Measurements from ENCODE around the gene LCE5A.

The LCE5A gene

DNA sequence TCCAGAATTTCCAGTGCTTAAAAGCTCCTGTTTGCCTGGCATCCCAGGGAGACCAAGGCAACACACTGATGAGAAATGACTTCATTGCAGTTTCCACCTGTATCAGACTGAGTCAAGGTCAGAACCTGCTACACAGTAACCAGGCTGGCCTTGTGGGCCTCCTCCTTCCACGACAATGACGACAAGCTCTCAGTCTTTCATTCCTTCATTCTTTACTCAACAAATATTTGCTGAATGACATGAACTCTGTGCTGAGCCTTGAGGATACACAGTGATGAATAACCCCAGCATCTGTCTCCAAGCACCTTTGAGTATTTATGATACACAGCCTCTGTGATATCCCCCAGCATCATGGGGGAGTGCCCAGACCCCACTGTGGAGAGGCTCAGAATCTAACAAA lies 8.9 kb upstream of the LCE5A start:
- Histone ChIP-seq H2BK12ac (ENCODE audit: low read length in 2 of 2) (no peak overlapping the region), H2AK5ac (ENCODE audit: low read length, severe bottlenecking) (no peak overlapping the region), H3K4me3 (ENCODE audit: insufficient read depth in 1 of 2, low read depth in 1 of 2, low read length in 2 of 2) (no peak overlapping the region), H2BK120ac (ENCODE audit: low read depth, low read length) (no peak overlapping the region), H4K8ac (ENCODE audit: low read length) (no peak overlapping the region), H2AFZ (ENCODE audit: low read depth, low read length) (no peak overlapping the region), H3K9ac (ENCODE audit: low read length) (no peak overlapping the region), H3K9me3 (ENCODE audit: control insufficient read depth, low read length) (no peaks in the 10 kb centered on the region), H2BK5ac (ENCODE audit: low read depth, low read length, poor library complexity, severe bottlenecking) (no peak overlapping the region), H4K91ac (ENCODE audit: low read length) (no peak overlapping the region), H3K23ac (ENCODE audit: low read length in 2 of 2) (no peak overlapping the region), H3K14ac (ENCODE audit: low read length in 2 of 2) (no peak overlapping the region), H2BK15ac (ENCODE audit: low read depth, poor library complexity, severe bottlenecking) (no peak overlapping the region), H3K27me3 (ENCODE audit: control insufficient read depth in 1 of 2, insufficient read depth in 1 of 2, low read length in 2 of 2) (peaks cover 0 to 13% of the 10 kb centered on the region in 2 experiments), H3K4me2 (ENCODE audit: low read length, poor library complexity, severe bottlenecking) (no peak overlapping the region), H3K4ac (ENCODE audit: low read depth in 1 of 2, low read length in 2 of 2) (no peak overlapping the region), H3K4me1 (ENCODE audit: control insufficient read depth, insufficient read depth, low read depth, low read length) (no peaks in the 10 kb centered on the region), H3K79me1 (replicated peaks; ENCODE audit: low read length, poor library complexity, severe bottlenecking) (no peaks in the 10 kb centered on the region), H3K27ac (ENCODE audit: low read length, poor library complexity, severe bottlenecking) (no peak overlapping the region), H3K18ac (ENCODE audit: low read depth in 1 of 2, low read length in 2 of 2) (no peak overlapping the region), H3K36me3 (ENCODE audit: control insufficient read depth in 1 of 2, insufficient read depth in 2 of 2, low read depth in 1 of 2, low read length in 2 of 2) (no peaks in the 10 kb centered on the region)
- 21% methylated on average over 2 of the region's 2 CpGs for WGBS
- DNase-seq = no peak

DNA sequence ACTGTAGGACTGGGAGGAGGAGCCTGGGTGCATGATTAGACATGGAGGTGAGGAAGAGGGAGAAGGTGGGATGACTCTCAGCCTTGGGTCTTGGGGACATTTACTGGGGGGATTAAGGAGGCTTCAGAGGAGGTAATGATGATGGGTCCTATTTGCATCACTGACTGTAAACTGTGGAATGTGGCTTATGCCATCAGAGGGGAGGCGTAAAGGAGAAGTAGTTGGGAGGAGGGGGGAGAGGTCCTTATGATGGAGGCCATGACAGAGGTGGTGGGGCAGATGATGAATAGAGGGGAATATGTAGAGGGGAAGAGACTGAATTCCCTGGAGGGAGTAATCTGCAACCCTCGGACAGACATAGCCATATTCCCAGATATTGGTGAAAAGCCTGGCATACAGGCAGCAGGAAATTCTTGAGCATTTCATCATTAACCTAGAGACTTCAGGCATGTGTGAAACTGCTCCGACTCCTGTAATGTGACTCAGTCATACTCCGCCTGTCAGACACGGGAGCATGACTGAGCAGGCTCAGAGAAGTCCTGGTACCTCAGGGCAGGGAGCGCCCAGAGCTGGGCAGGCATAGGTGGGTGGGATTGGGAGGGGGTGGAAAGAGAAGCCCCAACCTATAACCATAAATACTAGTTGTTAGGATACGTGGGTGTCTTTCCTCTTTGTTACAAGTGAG lies 8.0 kb upstream of the LCE5A start:
- WGBS = 86% methylated on average over 5 of the region's 7 CpGs
- no peaks in the 10 kb centered on the region for H3K4me1 ChIP-seq (ENCODE audit: control insufficient read depth, insufficient read depth, low read depth, low read length)
- H3K27me3 ChIP-seq (ENCODE audit: control insufficient read depth in 1 of 2, insufficient read depth in 1 of 2, low read length in 2 of 2) = peaks cover 0 to 21% of the 10 kb centered on the region in 2 experiments

DNA sequence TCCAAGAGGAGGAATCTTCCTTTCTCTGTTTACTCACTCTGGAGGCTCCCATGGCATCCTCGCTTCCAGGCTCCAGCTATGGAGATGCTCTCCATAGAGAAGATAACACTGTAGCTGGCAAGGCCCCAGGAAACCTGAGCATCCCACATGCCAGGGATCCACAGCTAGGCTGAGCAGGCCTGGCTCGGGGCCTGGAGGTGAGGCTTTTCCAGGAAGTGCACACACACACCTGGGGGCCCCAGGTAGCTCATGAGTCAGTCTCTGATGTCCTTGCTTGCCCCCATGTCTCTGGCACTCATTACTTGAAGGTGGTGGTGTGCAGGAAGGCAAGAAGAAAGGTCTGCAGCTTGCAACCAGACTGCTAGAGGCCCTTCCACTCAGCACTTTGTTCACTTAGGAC lies 5.5 kb upstream of the LCE5A start:
- Histone ChIP-seq H3K9me3 (ENCODE audit: control insufficient read depth, low read length) (no peaks in the 10 kb centered on the region), H3K4me1 (ENCODE audit: control insufficient read depth, insufficient read depth, low read depth, low read length) (no peaks in the 10 kb centered on the region), H4K91ac (ENCODE audit: low read length) (no peak overlapping the region), H2AFZ (ENCODE audit: low read depth, low read length) (no peak overlapping the region), H3K4me3 (ENCODE audit: insufficient read depth in 1 of 2, low read depth in 1 of 2, low read length in 2 of 2) (no peak overlapping the region), H3K27me3 (ENCODE audit: control insufficient read depth in 1 of 2, insufficient read depth in 1 of 2, low read length in 2 of 2) (peaks cover 0 to 35% of the 10 kb centered on the region in 2 experiments), H3K9ac (ENCODE audit: low read length) (no peak overlapping the region), H3K14ac (ENCODE audit: low read length in 2 of 2) (no peak overlapping the region), H3K4me2 (ENCODE audit: low read length, poor library complexity, severe bottlenecking) (no peak overlapping the region), H2AK5ac (ENCODE audit: low read length, severe bottlenecking) (no peak overlapping the region), H3K4ac (ENCODE audit: low read depth in 1 of 2, low read length in 2 of 2) (no peak overlapping the region), H2BK15ac (ENCODE audit: low read depth, poor library complexity, severe bottlenecking) (no peak overlapping the region), H2BK5ac (ENCODE audit: low read depth, low read length, poor library complexity, severe bottlenecking) (no peak overlapping the region), H3K18ac (ENCODE audit: low read depth in 1 of 2, low read length in 2 of 2) (no peak overlapping the region), H2BK120ac (ENCODE audit: low read depth, low read length) (no peak overlapping the region), H3K27ac (ENCODE audit: low read length, poor library complexity, severe bottlenecking) (no peak overlapping the region), H3K79me1 (replicated peaks; ENCODE audit: low read length, poor library complexity, severe bottlenecking) (no peaks in the 10 kb centered on the region), H3K23ac (ENCODE audit: low read length in 2 of 2) (no peak overlapping the region), H3K36me3 (ENCODE audit: control insufficient read depth in 1 of 2, insufficient read depth in 2 of 2, low read depth in 1 of 2, low read length in 2 of 2) (no peaks in the 10 kb centered on the region), H4K8ac (ENCODE audit: low read length) (no peak overlapping the region), H2BK12ac (ENCODE audit: low read length in 2 of 2) (no peak overlapping the region)
- 47% methylated on average over 2 of the region's 2 CpGs for WGBS
- no peak for DNase-seq

More for the DNA sequence above, 8.0 kb upstream of the LCE5A start:
- no peak overlapping the region for H3K4me2 ChIP-seq (ENCODE audit: low read length, poor library complexity, severe bottlenecking)
- DNase-seq = no peak
- no peak overlapping the region for H2AK5ac ChIP-seq (ENCODE audit: low read length, severe bottlenecking)
- H3K36me3 ChIP-seq (ENCODE audit: control insufficient read depth in 1 of 2, insufficient read depth in 2 of 2, low read depth in 1 of 2, low read length in 2 of 2) = no peaks in the 10 kb centered on the region
- H4K91ac ChIP-seq (ENCODE audit: low read length) = no peak overlapping the region
- no peak overlapping the region for H3K27ac ChIP-seq (ENCODE audit: low read length, poor library complexity, severe bottlenecking)
- H2BK12ac ChIP-seq (ENCODE audit: low read length in 2 of 2) = no peak overlapping the region
- H2BK120ac ChIP-seq (ENCODE audit: low read depth, low read length) = no peak overlapping the region
- no peaks in the 10 kb centered on the region for H3K9me3 ChIP-seq (ENCODE audit: control insufficient read depth, low read length)
- no peak overlapping the region for H3K4me3 ChIP-seq (ENCODE audit: insufficient read depth in 1 of 2, low read depth in 1 of 2, low read length in 2 of 2)
- no peak overlapping the region for H3K23ac ChIP-seq (ENCODE audit: low read length in 2 of 2)
- no peak overlapping the region for H4K8ac ChIP-seq (ENCODE audit: low read length)
- no peak overlapping the region for H3K14ac ChIP-seq (ENCODE audit: low read length in 2 of 2)
- H3K79me1 ChIP-seq (replicated peaks; ENCODE audit: low read length, poor library complexity, severe bottlenecking) = no peaks in the 10 kb centered on the region
- no peak overlapping the region for H3K4ac ChIP-seq (ENCODE audit: low read depth in 1 of 2, low read length in 2 of 2)
- H3K9ac ChIP-seq (ENCODE audit: low read length) = no peak overlapping the region
- H2BK5ac ChIP-seq (ENCODE audit: low read depth, low read length, poor library complexity, severe bottlenecking) = no peak overlapping the region
- no peak overlapping the region for H2BK15ac ChIP-seq (ENCODE audit: low read depth, poor library complexity, severe bottlenecking)
- no peak overlapping the region for H3K18ac ChIP-seq (ENCODE audit: low read depth in 1 of 2, low read length in 2 of 2)
- H2AFZ ChIP-seq (ENCODE audit: low read depth, low read length) = no peak overlapping the region

DNA sequence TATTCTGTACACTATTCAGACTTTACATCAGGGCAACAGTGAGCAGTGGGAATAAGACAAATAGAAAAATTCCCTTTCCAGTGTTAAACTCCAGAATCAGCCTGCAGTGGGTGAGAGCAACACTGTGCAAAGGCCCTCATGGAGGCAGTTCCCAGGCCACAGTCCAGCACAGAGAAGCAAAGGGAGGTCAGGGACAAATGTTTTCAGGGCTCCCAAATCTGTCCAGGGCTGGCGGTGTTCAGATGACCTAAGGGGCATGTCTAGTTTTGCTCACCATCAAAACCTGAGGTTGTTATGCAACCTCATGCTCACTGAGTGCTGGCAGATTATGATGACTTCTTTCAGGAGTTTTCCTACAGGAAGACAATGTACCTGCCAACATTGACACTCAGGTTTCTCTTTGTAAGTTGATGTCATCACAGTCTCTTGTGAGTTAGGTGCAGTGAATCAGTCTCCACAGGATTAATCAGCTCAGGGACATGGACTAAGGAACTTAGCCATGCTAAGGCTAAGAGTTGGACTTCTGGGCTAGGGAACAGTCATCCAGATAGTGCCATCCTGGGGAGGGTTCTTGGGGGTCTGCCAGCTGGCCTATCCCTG lies 3.6 kb upstream of the LCE5A start:
- Histone ChIP-seq H3K9ac (ENCODE audit: low read length) (no peak overlapping the region), H2AK5ac (ENCODE audit: low read length, severe bottlenecking) (no peak overlapping the region), H2BK15ac (ENCODE audit: low read depth, poor library complexity, severe bottlenecking) (no peak overlapping the region)

More for the DNA sequence above, 3.6 kb upstream of the LCE5A start:
- Histone ChIP-seq H3K4ac (ENCODE audit: low read depth in 1 of 2, low read length in 2 of 2) (no peak overlapping the region), H3K36me3 (ENCODE audit: control insufficient read depth in 1 of 2, insufficient read depth in 2 of 2, low read depth in 1 of 2, low read length in 2 of 2) (no peaks in the 10 kb centered on the region), H4K8ac (ENCODE audit: low read length) (no peak overlapping the region), H3K14ac (ENCODE audit: low read length in 2 of 2) (no peak overlapping the region), H3K4me3 (ENCODE audit: insufficient read depth in 1 of 2, low read depth in 1 of 2, low read length in 2 of 2) (no peak overlapping the region), H2BK120ac (ENCODE audit: low read depth, low read length) (no peak overlapping the region), H3K4me2 (ENCODE audit: low read length, poor library complexity, severe bottlenecking) (no peak overlapping the region), H2BK12ac (ENCODE audit: low read length in 2 of 2) (no peak overlapping the region), H3K4me1 (ENCODE audit: control insufficient read depth, insufficient read depth, low read depth, low read length) (no peaks in the 10 kb centered on the region), H3K79me1 (replicated peaks; ENCODE audit: low read length, poor library complexity, severe bottlenecking) (no peaks in the 10 kb centered on the region), H2AFZ (ENCODE audit: low read depth, low read length) (no peak overlapping the region), H3K27me3 (ENCODE audit: control insufficient read depth in 1 of 2, insufficient read depth in 1 of 2, low read length in 2 of 2) (peaks cover 0 to 45% of the 10 kb centered on the region in 2 experiments), H2BK5ac (ENCODE audit: low read depth, low read length, poor library complexity, severe bottlenecking) (no peak overlapping the region), H4K91ac (ENCODE audit: low read length) (no peak overlapping the region), H3K18ac (ENCODE audit: low read depth in 1 of 2, low read length in 2 of 2) (no peak overlapping the region), H3K23ac (ENCODE audit: low read length in 2 of 2) (no peak overlapping the region), H3K27ac (ENCODE audit: low read length, poor library complexity, severe bottlenecking) (no peak overlapping the region), H3K9me3 (ENCODE audit: control insufficient read depth, low read length) (no peaks in the 10 kb centered on the region)
- DNase-seq = no peak
- WGBS = 36% methylated on average over 1 of the region's 1 CpG

Data from mesenchymal stem cell (in vitro differentiated cells and primary cell).